ENCODE results near the gene PLEKHA8. TPM values are rescaled to one million over a fixed set of nuclear protein-coding genes. Genes with fewer than 3 reads are reported as not detected.

PLEKHA8 gene
- total and polyA plus RNA-seq, 2 of the 8 experiments (the other 6 are each of a cell fraction or from before 2014, with no cell fraction given) = 10.7 to 44.0 TPM

- TF ChIP-seq ASH2L (IDR thresholded peaks at IDR 0.05; ENCODE audit: low read length) = no peak
Measured at GRCh38 chr7:30113144-30113543, 84.9 kb downstream of the PLEKHA8 start (continued).
